Osteocyte (in vitro differentiated cells): ENCODE results near the gene PLEKHH3. TPM values are rescaled to one million over a fixed set of nuclear protein-coding genes. Genes with fewer than 3 reads are reported as not detected.
"Not testable (repeated sequence)": the region's sequence is repeated elsewhere in the genome, so short reads cannot be mapped to it uniquely, and the experiment has no call there.

ENCODE experiments used
- DNase-seq: peaks from one replicate; pipeline ENCODE4 v3.0.0; 2021; ENCODE audit warnings: mixed read lengths; ENCODE audit not compliant: unreplicated experiment; ENCODE audit errors: extremely low spot score
- H3K27ac Mint-ChIP-seq: one replicate; pipeline ENCODE4 v1.8.0; 2021; ENCODE audit warnings: mild to moderate bottlenecking, mixed read lengths; ENCODE audit not compliant: unreplicated experiment
- H3K27me3 Mint-ChIP-seq: one replicate; pipeline ENCODE4 v1.8.0; 2021; ENCODE audit warnings: mixed read lengths; ENCODE audit not compliant: unreplicated experiment
- H3K36me3 Mint-ChIP-seq: one replicate; pipeline ENCODE4 v1.8.0; 2021; ENCODE audit warnings: mixed read lengths; ENCODE audit not compliant: unreplicated experiment
- H3K4me1 Mint-ChIP-seq: one replicate; pipeline ENCODE4 v1.8.0; 2021; ENCODE audit warnings: mixed read lengths; ENCODE audit not compliant: unreplicated experiment
- H3K4me3 Mint-ChIP-seq: one replicate; pipeline ENCODE4 v1.8.0; 2021; ENCODE audit warnings: mild to moderate bottlenecking, moderate library complexity, mixed read lengths; ENCODE audit not compliant: unreplicated experiment
- H3K9me3 Mint-ChIP-seq: one replicate; pipeline ENCODE4 v1.8.0; 2021; ENCODE audit warnings: mixed read lengths; ENCODE audit not compliant: unreplicated experiment
- CTCF ChIP-seq: fragments of 200-600 bp; sonication (generic); IDR thresholded peaks from 2 replicates; pipeline ENCODE4 v1.5.0; 2021; ENCODE audit warnings: antibody characterized with exemption, mild to moderate bottlenecking, moderate library complexity
- total RNA-seq: library from RNA; stranded (reverse); gene quantifications from 2 replicates; pipeline ENCODE4 v1.2.1, GENCODE V29; 2021

PLEKHH3 gene
- total RNA-seq, 1 donor from 2014 or later = 28.9 TPM

- no peak for DNase-seq
- Mint-ChIP-seq H3K36me3 (no peaks in the 10 kb centered on the region), H3K27me3 (peaks cover 16% of the 10 kb centered on the region), H3K27ac (peak overlapping the region; percentile 34), H3K4me1 (no peaks in the 10 kb centered on the region), H3K4me3 (no peak overlapping the region), H3K9me3 (no peaks in the 10 kb centered on the region)
- TF ChIP-seq CTCF = no peak
Measured at GRCh38 chr17:42642336-42642735, 34.5 kb downstream of the PLEKHH3 start.

- no peak for DNase-seq
- Mint-ChIP-seq H3K36me3 (no peaks in the 10 kb centered on the region), H3K4me1 (no peaks in the 10 kb centered on the region), H3K9me3 (no peaks in the 10 kb centered on the region), H3K27ac (no peak overlapping the region), H3K4me3 (no peak overlapping the region), H3K27me3 (peaks cover 19% of the 10 kb centered on the region)
- TF ChIP-seq CTCF = no peak
Measured at GRCh38 chr17:42640121-42640520, 36.7 kb downstream of the PLEKHH3 start.

GRCh38 chr17:42639525-42640113 lies 37.2 kb downstream of the PLEKHH3 start:
- no peak overlapping the region for H3K4me3 Mint-ChIP-seq
- peaks cover 19% of the 10 kb centered on the region for H3K27me3 Mint-ChIP-seq
- DNase-seq = no peak
- H3K4me1 Mint-ChIP-seq = no peaks in the 10 kb centered on the region
- H3K27ac Mint-ChIP-seq = no peak overlapping the region
- H3K36me3 Mint-ChIP-seq = no peaks in the 10 kb centered on the region
- no peak for TF ChIP-seq CTCF
- no peaks in the 10 kb centered on the region for H3K9me3 Mint-ChIP-seq

- Mint-ChIP-seq H3K36me3 (no peaks in the 10 kb centered on the region), H3K4me3 (no peak overlapping the region), H3K27ac (no peak overlapping the region), H3K4me1 (no peaks in the 10 kb centered on the region), H3K27me3 (peaks cover 3% of the 10 kb centered on the region), H3K9me3 (no peaks in the 10 kb centered on the region)
- DNase-seq = no peak
- TF ChIP-seq CTCF = no peak
Measured at GRCh38 chr17:42632949-42633444, 43.8 kb downstream of the PLEKHH3 start.

GRCh38 chr17:42629411-42630009 lies 47.3 kb downstream of the PLEKHH3 start:
- Mint-ChIP-seq H3K27me3 (no peaks in the 10 kb centered on the region), H3K4me3 (no peak overlapping the region), H3K9me3 (no peaks in the 10 kb centered on the region), H3K36me3 (no peaks in the 10 kb centered on the region), H3K4me1 (no peaks in the 10 kb centered on the region), H3K27ac (no peak overlapping the region)
- no peak for DNase-seq
- no peak for TF ChIP-seq CTCF

- H3K27me3 Mint-ChIP-seq, H3K9me3 Mint-ChIP-seq, H3K4me3 Mint-ChIP-seq, H3K27ac Mint-ChIP-seq, H3K4me1 Mint-ChIP-seq, DNase-seq, H3K36me3 Mint-ChIP-seq: not testable (repeated sequence)
Measured at GRCh38 chr17:42627032-42627764, 49.6 kb downstream of the PLEKHH3 start.
